ENCODE results near the gene C14orf93. TPM values are rescaled to one million over a fixed set of nuclear protein-coding genes. Genes with fewer than 3 reads are reported as not detected.
"Not testable (repeated sequence)": the region's sequence is repeated elsewhere in the genome, so short reads cannot be mapped to it uniquely, and the experiment has no call there.

C14orf93 gene
- total and polyA plus RNA-seq, 2 donors (not counting 1 experiment from before 2014, with no cell fraction given) = 4.8 to 13.0 TPM

DNA sequence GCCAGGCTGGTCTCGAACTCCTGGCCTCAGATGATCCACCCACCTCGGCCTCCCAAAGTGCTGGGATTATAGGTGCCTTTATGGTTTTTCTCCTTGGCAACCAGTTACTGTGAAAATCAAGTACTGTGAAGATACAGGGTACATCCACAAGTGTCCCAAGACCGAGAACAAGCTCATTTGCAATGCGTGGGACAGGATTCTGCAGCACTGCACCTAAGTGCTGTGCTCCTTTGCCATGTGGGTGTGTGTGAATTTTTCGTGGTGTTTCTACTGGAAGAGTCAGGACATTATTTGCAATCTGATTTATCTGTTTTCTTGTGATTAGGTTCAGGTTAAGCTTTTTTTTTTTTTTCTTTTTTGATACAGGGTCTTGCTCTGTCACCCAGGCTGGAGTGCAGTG is 7.1 kb upstream of the C14orf93 start:
- Histone ChIP-seq H4K20me1 (ENCODE audit: control insufficient read depth, extremely low read depth, insufficient read depth, low read length) (no peaks in the 10 kb centered on the region), H3K79me2 (ENCODE audit: control insufficient read depth, insufficient read depth, low read length) (no peaks in the 10 kb centered on the region), H3K4me1 (ENCODE audit: control insufficient read depth, extremely low read depth, insufficient read depth, low read length) (no peaks in the 10 kb centered on the region), H3K27me3 (ENCODE audit: control insufficient read depth, insufficient read depth, low read length) (no peaks in the 10 kb centered on the region), H3K9me3 (ENCODE audit: control insufficient read depth, insufficient read depth, low read depth, low read length) (no peaks in the 10 kb centered on the region), H2AFZ (ENCODE audit: low read length) (no peak overlapping the region), H3K27ac (ENCODE audit: insufficient read depth, low read length) (no peak overlapping the region), H3K4me3 (replicated peaks in 1 of 4; ENCODE audit: control extremely low read depth in 1 of 4, insufficient read depth in 1 of 4, low read depth in 3 of 4, low read length in 4 of 4) (no peak overlapping the region), H3K36me3 (ENCODE audit: control insufficient read depth, insufficient read depth, low read length) (no peaks in the 10 kb centered on the region), H3K9ac (ENCODE audit: insufficient read depth, low read length) (no peak overlapping the region), H3K4me2 (ENCODE audit: extremely low read depth, insufficient read depth, low read length) (no peak overlapping the region)
- no peak for DNase-seq (ENCODE audit: low read depth in 2 of 2)
- TF ChIP-seq, protein P1, sequence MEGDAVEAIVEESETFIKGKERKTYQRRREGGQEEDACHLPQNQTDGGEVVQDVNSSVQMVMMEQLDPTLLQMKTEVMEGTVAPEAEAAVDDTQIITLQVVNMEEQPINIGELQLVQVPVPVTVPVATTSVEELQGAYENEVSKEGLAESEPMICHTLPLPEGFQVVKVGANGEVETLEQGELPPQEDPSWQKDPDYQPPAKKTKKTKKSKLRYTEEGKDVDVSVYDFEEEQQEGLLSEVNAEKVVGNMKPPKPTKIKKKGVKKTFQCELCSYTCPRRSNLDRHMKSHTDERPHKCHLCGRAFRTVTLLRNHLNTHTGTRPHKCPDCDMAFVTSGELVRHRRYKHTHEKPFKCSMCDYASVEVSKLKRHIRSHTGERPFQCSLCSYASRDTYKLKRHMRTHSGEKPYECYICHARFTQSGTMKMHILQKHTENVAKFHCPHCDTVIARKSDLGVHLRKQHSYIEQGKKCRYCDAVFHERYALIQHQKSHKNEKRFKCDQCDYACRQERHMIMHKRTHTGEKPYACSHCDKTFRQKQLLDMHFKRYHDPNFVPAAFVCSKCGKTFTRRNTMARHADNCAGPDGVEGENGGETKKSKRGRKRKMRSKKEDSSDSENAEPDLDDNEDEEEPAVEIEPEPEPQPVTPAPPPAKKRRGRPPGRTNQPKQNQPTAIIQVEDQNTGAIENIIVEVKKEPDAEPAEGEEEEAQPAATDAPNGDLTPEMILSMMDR (conservative IDR thresholded peaks at IDR 0.05 in 1 of 2, IDR thresholded peaks at IDR 0.05 in 1 of 2; ENCODE audit: low read depth in 1 of 2, low read length in 2 of 2) = no peak
- no peak for TF ChIP-seq EZH2 (IDR thresholded peaks at IDR 0.05; ENCODE audit: low read length, missing control alignments)

DNA sequence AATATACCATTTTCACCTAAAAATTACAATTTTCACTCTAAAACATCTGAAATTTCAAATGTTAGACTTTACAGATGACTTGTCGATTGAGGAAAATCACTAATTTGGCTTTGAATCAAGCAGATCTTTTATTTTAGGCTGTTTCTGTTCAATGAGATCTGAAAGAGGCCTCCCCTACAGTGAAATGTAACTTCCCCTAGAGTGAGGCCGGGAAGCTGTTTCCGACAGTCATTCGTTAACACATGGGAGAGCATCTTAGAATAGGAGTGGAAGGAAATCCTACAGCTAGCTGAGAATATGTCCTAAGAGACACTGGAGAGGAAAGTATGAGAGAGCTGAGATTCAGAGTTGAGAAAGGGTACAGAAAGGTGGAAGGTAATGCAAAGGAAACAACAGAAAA is 5.7 kb upstream of the C14orf93 start:
- H3K4me3 ChIP-seq (replicated peaks in 1 of 4; ENCODE audit: control extremely low read depth in 1 of 4, insufficient read depth in 1 of 4, low read depth in 3 of 4, low read length in 4 of 4) = no peak overlapping the region
- H3K4me1 ChIP-seq (ENCODE audit: control insufficient read depth, extremely low read depth, insufficient read depth, low read length) = no peaks in the 10 kb centered on the region
- TF ChIP-seq EZH2 (IDR thresholded peaks at IDR 0.05; ENCODE audit: low read length, missing control alignments) = no peak
- TF ChIP-seq, protein P1 (conservative IDR thresholded peaks at IDR 0.05 in 1 of 2, IDR thresholded peaks at IDR 0.05 in 1 of 2; ENCODE audit: low read depth in 1 of 2, low read length in 2 of 2) = no peak
- H4K20me1 ChIP-seq (ENCODE audit: control insufficient read depth, extremely low read depth, insufficient read depth, low read length) = no peaks in the 10 kb centered on the region
- H2AFZ ChIP-seq (ENCODE audit: low read length) = no peak overlapping the region
- no peak for DNase-seq (ENCODE audit: low read depth in 2 of 2)
- no peak overlapping the region for H3K4me2 ChIP-seq (ENCODE audit: extremely low read depth, insufficient read depth, low read length)
- no peaks in the 10 kb centered on the region for H3K9me3 ChIP-seq (ENCODE audit: control insufficient read depth, insufficient read depth, low read depth, low read length)
- H3K79me2 ChIP-seq (ENCODE audit: control insufficient read depth, insufficient read depth, low read length) = no peaks in the 10 kb centered on the region
- H3K36me3 ChIP-seq (ENCODE audit: control insufficient read depth, insufficient read depth, low read length) = no peaks in the 10 kb centered on the region
- no peak overlapping the region for H3K27ac ChIP-seq (ENCODE audit: insufficient read depth, low read length)
- no peaks in the 10 kb centered on the region for H3K27me3 ChIP-seq (ENCODE audit: control insufficient read depth, insufficient read depth, low read length)
- H3K9ac ChIP-seq (ENCODE audit: insufficient read depth, low read length) = no peak overlapping the region

DNA sequence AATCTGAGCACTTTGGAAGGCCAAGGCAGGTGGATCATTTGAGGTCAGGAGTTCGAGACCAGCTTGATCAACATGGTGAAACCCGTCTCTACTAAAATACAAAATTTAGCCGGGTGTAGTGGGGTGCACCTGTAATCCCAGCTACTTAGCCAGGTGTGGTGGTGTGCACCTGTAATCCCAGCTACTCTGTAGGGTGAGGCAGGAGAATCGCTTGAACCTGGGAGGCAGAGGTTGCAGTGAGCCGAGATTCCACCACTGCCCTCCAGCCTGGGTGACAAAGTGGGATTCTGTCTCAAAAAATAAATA is 3.8 kb upstream of the C14orf93 start:
- not testable (repeated sequence) for H2AFZ ChIP-seq (ENCODE audit: low read length); H3K9me3 ChIP-seq (ENCODE audit: control insufficient read depth, insufficient read depth, low read depth, low read length)

More for the DNA sequence above, 3.8 kb upstream of the C14orf93 start:
- DNase-seq (ENCODE audit: low read depth in 2 of 2); H3K27ac ChIP-seq (ENCODE audit: insufficient read depth, low read length); H3K79me2 ChIP-seq (ENCODE audit: control insufficient read depth, insufficient read depth, low read length); H3K4me3 ChIP-seq (replicated peaks in 1 of 4; ENCODE audit: control extremely low read depth in 1 of 4, insufficient read depth in 1 of 4, low read depth in 3 of 4, low read length in 4 of 4); H3K36me3 ChIP-seq (ENCODE audit: control insufficient read depth, insufficient read depth, low read length); H4K20me1 ChIP-seq (ENCODE audit: control insufficient read depth, extremely low read depth, insufficient read depth, low read length); H3K4me1 ChIP-seq (ENCODE audit: control insufficient read depth, extremely low read depth, insufficient read depth, low read length); H3K27me3 ChIP-seq (ENCODE audit: control insufficient read depth, insufficient read depth, low read length); H3K9ac ChIP-seq (ENCODE audit: insufficient read depth, low read length); H3K4me2 ChIP-seq (ENCODE audit: extremely low read depth, insufficient read depth, low read length): not testable (repeated sequence)
